ENCODE measurements around the gene HIVEP3.

GRCh38 chr1:41467673-41468072, 451.0 kb downstream of the HIVEP3 start:
- TF ChIP-seq CTCF (IDR thresholded peaks at IDR 0.05; ENCODE audit: borderline replicate concordance, extremely low read depth, low read length, poor library complexity, severe bottlenecking) (no peak), EZH2 (IDR thresholded peaks at IDR 0.05; ENCODE audit: borderline replicate concordance, low read depth, low read length, severe bottlenecking) (no peak)

Measured in DND-41 (cell line).